ENCODE results near the gene ARL5C.

DNA sequence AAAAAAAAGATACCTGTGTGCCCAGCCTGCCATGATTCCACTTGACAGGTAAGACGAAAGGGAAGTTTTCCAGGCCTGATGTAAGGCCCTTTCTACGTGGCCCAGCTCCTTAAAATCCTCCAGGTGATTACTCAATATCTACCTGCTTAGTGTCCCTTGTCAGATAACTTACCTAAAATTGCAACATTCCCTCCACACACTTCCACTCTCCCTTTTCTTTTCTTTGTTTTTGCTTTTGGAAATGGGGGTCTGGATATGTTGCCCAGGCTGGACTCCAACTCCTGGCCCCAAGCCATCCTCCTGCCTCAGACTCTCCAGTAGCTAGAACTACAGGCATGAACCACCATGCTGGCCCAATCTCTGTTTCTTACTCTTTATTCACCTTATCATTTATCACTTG is 7.3 kb downstream of the ARL5C start:
- TF ChIP-seq, protein P1, sequence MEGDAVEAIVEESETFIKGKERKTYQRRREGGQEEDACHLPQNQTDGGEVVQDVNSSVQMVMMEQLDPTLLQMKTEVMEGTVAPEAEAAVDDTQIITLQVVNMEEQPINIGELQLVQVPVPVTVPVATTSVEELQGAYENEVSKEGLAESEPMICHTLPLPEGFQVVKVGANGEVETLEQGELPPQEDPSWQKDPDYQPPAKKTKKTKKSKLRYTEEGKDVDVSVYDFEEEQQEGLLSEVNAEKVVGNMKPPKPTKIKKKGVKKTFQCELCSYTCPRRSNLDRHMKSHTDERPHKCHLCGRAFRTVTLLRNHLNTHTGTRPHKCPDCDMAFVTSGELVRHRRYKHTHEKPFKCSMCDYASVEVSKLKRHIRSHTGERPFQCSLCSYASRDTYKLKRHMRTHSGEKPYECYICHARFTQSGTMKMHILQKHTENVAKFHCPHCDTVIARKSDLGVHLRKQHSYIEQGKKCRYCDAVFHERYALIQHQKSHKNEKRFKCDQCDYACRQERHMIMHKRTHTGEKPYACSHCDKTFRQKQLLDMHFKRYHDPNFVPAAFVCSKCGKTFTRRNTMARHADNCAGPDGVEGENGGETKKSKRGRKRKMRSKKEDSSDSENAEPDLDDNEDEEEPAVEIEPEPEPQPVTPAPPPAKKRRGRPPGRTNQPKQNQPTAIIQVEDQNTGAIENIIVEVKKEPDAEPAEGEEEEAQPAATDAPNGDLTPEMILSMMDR (tag by site-specific recombination; IDR thresholded peaks at IDR 0.05): no peak
- TF ChIP-seq, protein P2, sequence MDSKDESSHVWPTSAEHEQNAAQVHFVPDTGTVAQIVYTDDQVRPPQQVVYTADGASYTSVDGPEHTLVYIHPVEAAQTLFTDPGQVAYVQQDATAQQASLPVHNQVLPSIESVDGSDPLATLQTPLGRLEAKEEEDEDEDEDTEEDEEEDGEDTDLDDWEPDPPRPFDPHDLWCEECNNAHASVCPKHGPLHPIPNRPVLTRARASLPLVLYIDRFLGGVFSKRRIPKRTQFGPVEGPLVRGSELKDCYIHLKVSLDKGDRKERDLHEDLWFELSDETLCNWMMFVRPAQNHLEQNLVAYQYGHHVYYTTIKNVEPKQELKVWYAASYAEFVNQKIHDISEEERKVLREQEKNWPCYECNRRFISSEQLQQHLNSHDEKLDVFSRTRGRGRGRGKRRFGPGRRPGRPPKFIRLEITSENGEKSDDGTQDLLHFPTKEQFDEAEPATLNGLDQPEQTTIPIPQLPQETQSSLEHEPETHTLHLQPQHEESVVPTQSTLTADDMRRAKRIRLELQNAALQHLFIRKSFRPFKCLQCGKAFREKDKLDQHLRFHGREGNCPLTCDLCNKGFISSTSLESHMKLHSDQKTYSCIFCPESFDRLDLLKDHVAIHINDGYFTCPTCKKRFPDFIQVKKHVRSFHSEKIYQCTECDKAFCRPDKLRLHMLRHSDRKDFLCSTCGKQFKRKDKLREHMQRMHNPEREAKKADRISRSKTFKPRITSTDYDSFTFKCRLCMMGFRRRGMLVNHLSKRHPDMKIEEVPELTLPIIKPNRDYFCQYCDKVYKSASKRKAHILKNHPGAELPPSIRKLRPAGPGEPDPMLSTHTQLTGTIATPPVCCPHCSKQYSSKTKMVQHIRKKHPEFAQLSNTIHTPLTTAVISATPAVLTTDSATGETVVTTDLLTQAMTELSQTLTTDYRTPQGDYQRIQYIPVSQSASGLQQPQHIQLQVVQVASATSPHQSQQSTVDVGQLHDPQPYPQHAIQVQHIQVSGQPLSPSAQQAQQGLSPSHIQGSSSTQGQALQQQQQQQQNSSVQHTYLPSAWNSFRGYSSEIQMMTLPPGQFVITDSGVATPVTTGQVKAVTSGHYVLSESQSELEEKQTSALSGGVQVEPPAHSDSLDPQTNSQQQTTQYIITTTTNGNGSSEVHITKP (tag by site-specific recombination; IDR thresholded peaks at IDR 0.05): no peak
- TF ChIP-seq, protein P3, sequence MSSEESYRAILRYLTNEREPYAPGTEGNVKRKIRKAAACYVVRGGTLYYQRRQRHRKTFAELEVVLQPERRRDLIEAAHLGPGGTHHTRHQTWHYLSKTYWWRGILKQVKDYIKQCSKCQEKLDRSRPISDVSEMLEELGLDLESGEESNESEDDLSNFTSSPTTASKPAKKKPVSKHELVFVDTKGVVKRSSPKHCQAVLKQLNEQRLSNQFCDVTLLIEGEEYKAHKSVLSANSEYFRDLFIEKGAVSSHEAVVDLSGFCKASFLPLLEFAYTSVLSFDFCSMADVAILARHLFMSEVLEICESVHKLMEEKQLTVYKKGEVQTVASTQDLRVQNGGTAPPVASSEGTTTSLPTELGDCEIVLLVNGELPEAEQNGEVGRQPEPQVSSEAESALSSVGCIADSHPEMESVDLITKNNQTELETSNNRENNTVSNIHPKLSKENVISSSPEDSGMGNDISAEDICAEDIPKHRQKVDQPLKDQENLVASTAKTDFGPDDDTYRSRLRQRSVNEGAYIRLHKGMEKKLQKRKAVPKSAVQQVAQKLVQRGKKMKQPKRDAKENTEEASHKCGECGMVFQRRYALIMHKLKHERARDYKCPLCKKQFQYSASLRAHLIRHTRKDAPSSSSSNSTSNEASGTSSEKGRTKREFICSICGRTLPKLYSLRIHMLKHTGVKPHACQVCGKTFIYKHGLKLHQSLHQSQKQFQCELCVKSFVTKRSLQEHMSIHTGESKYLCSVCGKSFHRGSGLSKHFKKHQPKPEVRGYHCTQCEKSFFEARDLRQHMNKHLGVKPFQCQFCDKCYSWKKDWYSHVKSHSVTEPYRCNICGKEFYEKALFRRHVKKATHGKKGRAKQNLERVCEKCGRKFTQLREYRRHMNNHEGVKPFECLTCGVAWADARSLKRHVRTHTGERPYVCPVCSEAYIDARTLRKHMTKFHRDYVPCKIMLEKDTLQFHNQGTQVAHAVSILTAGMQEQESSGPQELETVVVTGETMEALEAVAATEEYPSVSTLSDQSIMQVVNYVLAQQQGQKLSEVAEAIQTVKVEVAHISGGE (tag by site-specific recombination; conservative IDR thresholded peaks at IDR 0.05; ENCODE audit: low read depth): no peak
- TF ChIP-seq, protein P4, sequence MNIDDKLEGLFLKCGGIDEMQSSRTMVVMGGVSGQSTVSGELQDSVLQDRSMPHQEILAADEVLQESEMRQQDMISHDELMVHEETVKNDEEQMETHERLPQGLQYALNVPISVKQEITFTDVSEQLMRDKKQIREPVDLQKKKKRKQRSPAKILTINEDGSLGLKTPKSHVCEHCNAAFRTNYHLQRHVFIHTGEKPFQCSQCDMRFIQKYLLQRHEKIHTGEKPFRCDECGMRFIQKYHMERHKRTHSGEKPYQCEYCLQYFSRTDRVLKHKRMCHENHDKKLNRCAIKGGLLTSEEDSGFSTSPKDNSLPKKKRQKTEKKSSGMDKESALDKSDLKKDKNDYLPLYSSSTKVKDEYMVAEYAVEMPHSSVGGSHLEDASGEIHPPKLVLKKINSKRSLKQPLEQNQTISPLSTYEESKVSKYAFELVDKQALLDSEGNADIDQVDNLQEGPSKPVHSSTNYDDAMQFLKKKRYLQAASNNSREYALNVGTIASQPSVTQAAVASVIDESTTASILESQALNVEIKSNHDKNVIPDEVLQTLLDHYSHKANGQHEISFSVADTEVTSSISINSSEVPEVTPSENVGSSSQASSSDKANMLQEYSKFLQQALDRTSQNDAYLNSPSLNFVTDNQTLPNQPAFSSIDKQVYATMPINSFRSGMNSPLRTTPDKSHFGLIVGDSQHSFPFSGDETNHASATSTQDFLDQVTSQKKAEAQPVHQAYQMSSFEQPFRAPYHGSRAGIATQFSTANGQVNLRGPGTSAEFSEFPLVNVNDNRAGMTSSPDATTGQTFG (tag by site-specific recombination; IDR thresholded peaks at IDR 0.05; ENCODE audit: borderline replicate concordance): no peak
- TF ChIP-seq OSR2 (tag by site-specific recombination; IDR thresholded peaks at IDR 0.05): no peak
- no peak for TF ChIP-seq ZNF324 (tag by site-specific recombination; IDR thresholded peaks at IDR 0.05)
- no peak for TF ChIP-seq ZBTB8A (tag by site-specific recombination; IDR thresholded peaks at IDR 0.05)
